Measurements from ENCODE around the gene UMODL1. TPM values are rescaled to one million over a fixed set of nuclear protein-coding genes. Genes with fewer than 3 reads are reported as not detected.

The UMODL1 gene
- total RNA-seq, 1 donor, result not detected

DNA sequence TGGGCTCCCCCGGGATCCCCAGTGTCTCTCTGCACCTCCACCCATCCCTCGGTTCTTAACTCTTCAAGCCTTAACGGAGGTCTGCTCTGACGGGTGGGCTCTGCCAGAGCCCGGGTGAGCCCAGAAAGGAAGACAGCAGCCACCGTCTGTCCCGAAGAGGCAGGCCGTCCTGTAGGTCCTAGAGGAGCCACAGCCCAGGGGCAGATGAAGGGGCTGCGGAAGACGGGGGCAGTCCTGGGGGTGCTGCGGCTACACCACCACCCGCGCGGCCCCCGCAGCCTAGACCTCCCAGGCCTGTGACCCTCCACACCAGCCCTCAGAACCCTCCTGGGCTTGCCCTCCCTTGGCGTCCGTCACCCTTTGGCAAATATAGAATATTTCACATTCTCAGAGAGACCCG is 71.0 kb downstream of the UMODL1 start:
- no peak overlapping the region for H3K4me3 ChIP-seq (ENCODE audit: low read depth, low read length)
- TF ChIP-seq, protein P1, sequence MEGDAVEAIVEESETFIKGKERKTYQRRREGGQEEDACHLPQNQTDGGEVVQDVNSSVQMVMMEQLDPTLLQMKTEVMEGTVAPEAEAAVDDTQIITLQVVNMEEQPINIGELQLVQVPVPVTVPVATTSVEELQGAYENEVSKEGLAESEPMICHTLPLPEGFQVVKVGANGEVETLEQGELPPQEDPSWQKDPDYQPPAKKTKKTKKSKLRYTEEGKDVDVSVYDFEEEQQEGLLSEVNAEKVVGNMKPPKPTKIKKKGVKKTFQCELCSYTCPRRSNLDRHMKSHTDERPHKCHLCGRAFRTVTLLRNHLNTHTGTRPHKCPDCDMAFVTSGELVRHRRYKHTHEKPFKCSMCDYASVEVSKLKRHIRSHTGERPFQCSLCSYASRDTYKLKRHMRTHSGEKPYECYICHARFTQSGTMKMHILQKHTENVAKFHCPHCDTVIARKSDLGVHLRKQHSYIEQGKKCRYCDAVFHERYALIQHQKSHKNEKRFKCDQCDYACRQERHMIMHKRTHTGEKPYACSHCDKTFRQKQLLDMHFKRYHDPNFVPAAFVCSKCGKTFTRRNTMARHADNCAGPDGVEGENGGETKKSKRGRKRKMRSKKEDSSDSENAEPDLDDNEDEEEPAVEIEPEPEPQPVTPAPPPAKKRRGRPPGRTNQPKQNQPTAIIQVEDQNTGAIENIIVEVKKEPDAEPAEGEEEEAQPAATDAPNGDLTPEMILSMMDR (IDR thresholded peaks at IDR 0.05; ENCODE audit: insufficient read depth, low read length), result no peak

DNA sequence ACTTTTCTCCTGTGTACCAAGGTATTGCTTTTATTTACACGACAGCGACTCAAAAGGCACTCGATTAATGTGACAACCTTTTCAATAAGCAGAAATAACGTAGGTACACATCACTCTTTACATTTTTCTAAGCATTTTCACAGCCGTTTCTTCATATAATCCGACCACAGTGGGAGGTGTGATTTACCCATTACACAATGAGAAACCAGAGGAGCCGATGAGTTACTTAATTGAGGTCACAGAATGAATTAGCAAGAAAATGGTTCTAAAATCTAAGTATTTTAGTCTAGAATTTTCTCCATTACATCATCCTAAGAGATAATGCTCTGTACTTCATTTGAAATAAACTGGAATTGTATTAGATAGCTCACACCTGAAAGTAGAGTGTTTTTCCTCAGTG is 71.5 kb downstream of the UMODL1 start:
- DNase-seq (ENCODE audit: low read depth), result no peak
- no peak overlapping the region for H3K4me3 ChIP-seq (ENCODE audit: low read depth, low read length)
- TF ChIP-seq, protein P1 (IDR thresholded peaks at IDR 0.05; ENCODE audit: insufficient read depth, low read length), result no peak

More for the DNA sequence above, 71.0 kb downstream of the UMODL1 start:
- DNase-seq (ENCODE audit: low read depth), result no peak

DNA sequence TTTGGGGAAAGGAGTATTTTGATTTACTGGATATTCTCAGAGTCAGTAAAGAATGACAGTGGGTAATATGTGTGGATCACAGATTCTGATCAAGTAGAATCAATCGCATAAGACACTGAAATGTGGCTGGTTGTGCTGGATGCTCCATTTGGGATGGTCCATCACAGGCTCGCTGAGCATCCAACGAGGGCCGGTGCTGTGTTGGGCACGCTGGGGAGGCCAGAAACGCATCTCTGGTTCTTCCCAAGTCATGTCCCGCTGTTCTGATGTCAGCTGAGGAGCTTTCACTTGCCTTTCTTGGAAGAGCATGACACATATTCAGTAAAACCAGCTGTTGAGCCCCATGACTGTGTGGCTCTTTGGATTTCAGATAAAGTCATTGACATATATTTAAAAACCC is 72.0 kb downstream of the UMODL1 start:
- H3K4me3 ChIP-seq (ENCODE audit: low read depth, low read length), result no peak overlapping the region
- no peak for DNase-seq (ENCODE audit: low read depth)
- TF ChIP-seq, protein P1 (IDR thresholded peaks at IDR 0.05; ENCODE audit: insufficient read depth, low read length), result no peak

DNA sequence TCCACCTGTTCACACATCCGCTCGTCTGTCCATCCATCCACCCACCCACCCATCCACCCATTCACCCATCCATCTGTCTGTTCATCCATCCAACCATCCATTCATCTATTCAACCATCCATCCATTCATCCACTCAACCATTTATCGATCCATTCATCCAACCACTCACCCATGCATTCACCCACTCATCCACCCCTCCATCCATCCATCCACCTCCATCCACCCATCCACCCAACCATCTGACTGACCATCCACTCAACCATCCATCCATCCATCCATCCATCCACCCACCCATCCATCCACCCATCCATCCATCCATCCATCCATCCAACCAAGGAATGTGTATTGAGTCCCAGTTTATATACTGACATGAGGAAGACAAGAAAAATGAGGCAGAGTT is 73.1 kb downstream of the UMODL1 start:
- TF ChIP-seq, protein P1 (IDR thresholded peaks at IDR 0.05; ENCODE audit: insufficient read depth, low read length), result no peak
- H3K4me3 ChIP-seq (ENCODE audit: low read depth, low read length), result no peak overlapping the region
- DNase-seq (ENCODE audit: low read depth), result no peak

DNA sequence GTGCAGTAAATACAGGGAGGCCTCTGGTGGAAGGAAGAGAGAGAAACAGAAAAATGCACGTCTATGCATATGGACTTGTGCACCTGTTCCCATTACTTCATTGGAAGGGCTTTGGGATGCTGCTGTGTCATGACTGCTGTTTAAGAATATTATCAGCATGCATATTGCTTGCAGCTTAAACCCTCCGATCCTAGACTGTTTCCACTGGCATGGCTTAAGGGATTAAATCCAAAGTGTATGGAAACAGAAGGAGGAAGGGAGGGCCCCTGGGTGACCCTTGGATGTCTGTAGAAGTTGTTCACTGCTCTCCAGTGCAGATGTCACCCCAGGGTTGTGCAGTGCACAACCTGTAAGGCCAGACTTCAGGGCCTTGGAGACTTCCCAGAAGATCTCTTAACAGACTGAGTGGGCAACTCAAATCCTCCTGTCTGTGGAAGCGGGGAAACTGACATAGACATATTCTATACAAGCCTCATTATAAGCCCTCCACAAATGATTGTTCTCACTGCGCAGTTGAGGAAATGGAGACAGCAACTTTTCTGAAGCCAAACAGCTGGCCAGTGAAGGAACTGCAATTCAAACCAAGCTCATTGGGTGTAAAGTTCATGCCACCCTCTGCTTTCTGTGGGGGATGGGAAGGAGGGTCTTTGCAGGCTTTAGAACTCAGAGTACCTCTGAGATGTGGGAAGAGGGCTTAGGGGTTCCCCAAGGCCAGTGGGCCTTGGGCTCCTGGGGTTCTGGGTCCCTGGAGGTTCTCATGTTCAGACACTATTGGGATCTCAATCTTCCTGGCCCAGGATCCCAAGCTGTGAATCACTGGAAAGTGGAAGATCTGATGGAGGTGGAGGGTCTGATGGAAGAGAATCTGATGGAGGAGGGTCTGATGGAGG is 73.8 kb downstream of the UMODL1 start:
- no peak overlapping the region for H3K4me3 ChIP-seq (ENCODE audit: low read depth, low read length)
- DNase-seq (ENCODE audit: low read depth), result no peak
- TF ChIP-seq, protein P1 (IDR thresholded peaks at IDR 0.05; ENCODE audit: insufficient read depth, low read length), result no peak

DNA sequence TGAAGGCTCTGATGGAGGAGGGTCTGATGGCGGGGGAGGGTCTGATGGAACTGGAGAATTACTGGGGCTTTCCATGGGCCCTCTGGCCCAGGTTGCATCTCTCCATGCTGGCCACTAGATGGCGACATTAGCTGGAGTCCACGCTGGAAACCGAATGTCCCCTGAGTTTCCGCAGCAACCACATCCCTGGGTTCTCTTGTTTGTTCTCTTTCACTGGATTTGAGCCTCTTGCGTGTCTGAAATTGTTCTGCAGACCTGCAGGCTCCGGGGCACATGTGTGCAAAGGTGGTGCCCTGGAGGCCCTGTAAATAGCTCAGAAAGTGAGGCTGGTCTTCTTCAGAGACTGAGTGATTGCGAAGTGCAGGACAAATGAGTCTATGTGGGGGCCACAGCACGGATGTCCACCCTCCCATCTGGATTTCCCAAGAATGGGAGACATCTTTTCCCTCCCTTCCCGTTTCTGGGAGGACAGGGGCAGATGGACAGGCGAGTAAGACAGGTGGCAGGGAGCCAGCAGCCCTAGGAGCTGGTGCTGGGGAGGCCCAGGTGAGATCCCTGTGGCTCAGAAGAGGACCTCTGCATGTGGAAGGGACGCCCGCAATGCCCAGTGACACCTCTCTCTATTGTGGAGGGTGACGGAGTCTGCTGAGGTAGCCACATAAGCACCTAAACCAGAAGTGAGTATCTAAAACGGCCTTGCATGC is 74.6 kb downstream of the UMODL1 start:
- no peak overlapping the region for H3K4me3 ChIP-seq (ENCODE audit: low read depth, low read length)
- DNase-seq (ENCODE audit: low read depth), result peak; percentile 69
- TF ChIP-seq, protein P1 (IDR thresholded peaks at IDR 0.05; ENCODE audit: insufficient read depth, low read length), result peak; percentile 94
